Left ventricle myocardium inferior (tissue), 1 donor: ENCODE results near the gene ITGA7. TPM values are rescaled to one million over a fixed set of nuclear protein-coding genes. Genes with fewer than 3 reads are reported as not detected.

Experiments used
- DNase-seq: peaks from one replicate; pipeline ENCODE4 v3.0.0-alpha.2; 2020
- H3K27ac ChIP-seq: fragments of 200-600 bp; replicated peaks from 2 replicates; pipeline ENCODE4 v1.8.0; 2021
- H3K27me3 ChIP-seq: fragments of 200-600 bp; 2 replicates; pipeline ENCODE4 v1.8.0; 2021; ENCODE audit warnings: low read depth
- H3K36me3 ChIP-seq: fragments of 200-600 bp; 2 replicates; pipeline ENCODE4 v1.8.0; 2021
- H3K4me1 ChIP-seq: fragments of 200-600 bp; 2 replicates; pipeline ENCODE4 v1.8.0; 2021
- H3K4me3 ChIP-seq: fragments of 200-600 bp; 2 replicates; pipeline ENCODE4 v1.8.0; 2021; ENCODE audit warnings: mild to moderate bottlenecking, moderate library complexity
- H3K9me3 ChIP-seq: fragments of 200-600 bp; replicated peaks from 2 replicates; pipeline ENCODE4 v1.8.0; 2021
- CTCF ChIP-seq: fragments of 200-600 bp; IDR thresholded peaks from 2 replicates; pipeline ENCODE4 v1.8.0; 2021; ENCODE audit warnings: antibody characterized with exemption, mild to moderate bottlenecking, borderline replicate concordance
- intact Hi-C: fragments of 100-400 bp; cut with micrococcal nuclease; formaldehyde crosslinking; loops from one replicate; pipeline ENCODE4 v1.11.0; 2022
- total RNA-seq: library from RNA; stranded (reverse); fragmentation: NEBNext Ultra II Directional; extraction: Animal tissue kit (Norgen Biotek cat#: 25700); gene quantifications from one replicate; pipeline ENCODE4 v1.2.1, GENCODE V29; 2021
- donor health status: DM: no; HTN: yes; CAD: no; lungs with severe emphysema.

ITGA7 gene
- total RNA-seq, 1 donor from 2014 or later = 520 TPM

- peak overlapping the region; percentile 80 for H3K4me3 ChIP-seq
- peaks cover 1% of the 10 kb centered on the region for H3K27me3 ChIP-seq
- H3K4me1 ChIP-seq = peaks cover 82% of the 10 kb centered on the region
- no peak for TF ChIP-seq CTCF
- no peaks in the 10 kb centered on the region for H3K36me3 ChIP-seq
- peak; percentile 65 for DNase-seq
- peak overlapping the region; percentile 95 for H3K27ac ChIP-seq
- intact Hi-C loops = no loop called here
- H3K9me3 ChIP-seq = no peaks in the 10 kb centered on the region
Observed at GRCh38 chr12:55711786-55712553, 4.3 kb upstream of the ITGA7 start.

- Histone ChIP-seq H3K27ac (peak overlapping the region; percentile 95), H3K36me3 (no peaks in the 10 kb centered on the region), H3K9me3 (no peaks in the 10 kb centered on the region), H3K4me1 (peaks cover 85% of the 10 kb centered on the region), H3K27me3 (peaks cover 14% of the 10 kb centered on the region), H3K4me3 (peak overlapping the region; percentile 80)
- intact Hi-C loops = no loop called here
- peak; percentile 61 for DNase-seq
- no peak for TF ChIP-seq CTCF
Observed at GRCh38 chr12:55708695-55709233, 1.1 kb upstream of the ITGA7 start.

GRCh38 chr12:55707219-55707671, 459 bp downstream of the ITGA7 start:
- Histone ChIP-seq H3K4me1 (peaks cover 84% of the 10 kb centered on the region), H3K27me3 (peaks cover 14% of the 10 kb centered on the region), H3K27ac (peak overlapping the region; percentile 95), H3K4me3 (peak overlapping the region; percentile 80), H3K36me3 (no peaks in the 10 kb centered on the region), H3K9me3 (no peaks in the 10 kb centered on the region)
- TF ChIP-seq CTCF = no peak
- intact Hi-C loops = no loop called here
- no peak for DNase-seq

GRCh38 chr12:55706568-55707218, 1.0 kb downstream of the ITGA7 start:
- no peak for DNase-seq
- H3K27me3 ChIP-seq = peaks cover 14% of the 10 kb centered on the region
- peaks cover 88% of the 10 kb centered on the region for H3K4me1 ChIP-seq
- no peak for TF ChIP-seq CTCF
- H3K4me3 ChIP-seq = peak overlapping the region; percentile 80
- no peaks in the 10 kb centered on the region for H3K36me3 ChIP-seq
- intact Hi-C loops = no loop called here
- no peaks in the 10 kb centered on the region for H3K9me3 ChIP-seq
- peak overlapping the region; percentile 95 for H3K27ac ChIP-seq

- H3K4me1 ChIP-seq = peaks cover 92% of the 10 kb centered on the region
- peaks cover 14% of the 10 kb centered on the region for H3K27me3 ChIP-seq
- no peak for DNase-seq
- intact Hi-C loops = no loop called here
- no peaks in the 10 kb centered on the region for H3K36me3 ChIP-seq
- H3K9me3 ChIP-seq = no peaks in the 10 kb centered on the region
- peak overlapping the region; percentile 80 for H3K4me3 ChIP-seq
- TF ChIP-seq CTCF = peak; percentile 61
- H3K27ac ChIP-seq = peak overlapping the region; percentile 95
Observed at GRCh38 chr12:55705782-55706402, 1.8 kb downstream of the ITGA7 start.
